SK-N-MC (cell line): ENCODE results near the gene FAM193B.

Experiments used
- EZH2 ChIP-seq: fragments of 200-600 bp; sonication (generic); IDR thresholded peaks from one replicate; pipeline ENCODE4 v1.6.1; 2017; ENCODE audit warnings: antibody characterized with exemption
- POLR2AphosphoS5 ChIP-seq: IDR thresholded peaks from 2 replicates; pipeline ENCODE4 v1.6.1; 2012; ENCODE audit warnings: mild to moderate bottlenecking, low read depth, low read length, borderline replicate concordance

DNA sequence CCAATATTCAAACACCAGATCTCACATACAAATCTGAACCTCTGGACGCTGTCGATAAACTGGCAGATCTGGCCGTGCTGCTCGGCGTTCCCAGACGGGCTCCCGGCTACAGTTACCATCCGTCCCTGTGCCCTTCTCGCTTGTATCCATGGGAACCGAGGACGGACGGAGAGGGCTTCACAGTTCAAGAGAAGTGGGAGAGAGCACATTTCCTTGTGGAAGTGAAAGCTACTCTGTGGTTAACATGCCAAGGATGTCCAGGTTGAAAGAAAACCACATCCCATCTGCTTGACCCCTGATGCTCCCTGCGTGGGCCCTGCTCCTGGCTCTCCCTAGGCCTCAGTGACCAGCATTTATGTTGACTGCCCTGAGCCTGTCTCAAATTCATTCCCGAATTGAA, 74.6 kb downstream of the FAM193B start:
- no peak; the same call in 1 of the 2 replicates for TF ChIP-seq POLR2AphosphoS5
- no peak for TF ChIP-seq EZH2
